GM23338 (cell line): ENCODE results near the gene GPR3. TPM values are rescaled to one million over a fixed set of nuclear protein-coding genes. Genes with fewer than 3 reads are reported as not detected.

Experiments used
- ATAC-seq: fragments of 200-7000 bp; cut with Tn5 transposase; 3 replicates; pipeline ENCODE4 v1.9.1; 2020
- DNase-seq: peaks from one replicate; pipeline ENCODE4 v3.0.0-alpha.2; 2015; ENCODE audit warnings: low spot score
- H2AFZ ChIP-seq: fragments of 200-600 bp; sonication (generic); 2 replicates; pipeline ENCODE4 v1.8.0; 2016; ENCODE audit warnings: antibody characterized with exemption, mild to moderate bottlenecking, moderate library complexity
- H3F3A ChIP-seq: fragments of 200-600 bp; sonication (generic); replicated peaks from 2 replicates; pipeline ENCODE4 v1.8.0; 2017; ENCODE audit warnings: antibody characterized with exemption, mixed run types, low read depth
- H3K27ac ChIP-seq: fragments of 200-600 bp; sonication (generic); 2 replicates; pipeline ENCODE4 v1.6.1; 2016; ENCODE audit warnings: low read depth
- H3K27me3 ChIP-seq: fragments of 200-600 bp; sonication (generic); 2 replicates; pipeline ENCODE4 v1.8.0; 2016; ENCODE audit warnings: mild to moderate bottlenecking, mixed run types, moderate library complexity; ENCODE audit not compliant: insufficient read depth
- H3K36me3 ChIP-seq: fragments of 200-600 bp; sonication (generic); 2 replicates; pipeline ENCODE4 v1.8.0; 2016; ENCODE audit warnings: mild to moderate bottlenecking; ENCODE audit not compliant: insufficient read depth
- H3K4me1 ChIP-seq: fragments of 200-600 bp; sonication (generic); 2 replicates; pipeline ENCODE4 v1.8.0; 2016; ENCODE audit warnings: mild to moderate bottlenecking, moderate library complexity; ENCODE audit not compliant: insufficient read depth
- H3K4me2 ChIP-seq: fragments of 200-600 bp; sonication (generic); 2 replicates; pipeline ENCODE4 v1.7.1; 2017; ENCODE audit warnings: mixed run types
- H3K4me3 ChIP-seq: fragments of 200-600 bp; sonication (generic); 2 replicates; pipeline ENCODE4 v1.6.1; 2016; ENCODE audit warnings: mixed run types
- H3K79me2 ChIP-seq: fragments of 200-600 bp; sonication (generic); replicated peaks from 2 replicates; pipeline ENCODE4 v1.8.0; 2017; ENCODE audit warnings: mild to moderate bottlenecking; ENCODE audit not compliant: insufficient read depth
- H3K9me2 ChIP-seq: fragments of 200-600 bp; sonication (generic); 2 replicates; pipeline ENCODE4 v1.8.0; 2017; ENCODE audit not compliant: insufficient read depth
- H4K20me1 ChIP-seq: fragments of 200-600 bp; sonication (generic); replicated peaks from 2 replicates; pipeline ENCODE4 v1.8.0; 2017; ENCODE audit warnings: mild to moderate bottlenecking; ENCODE audit not compliant: insufficient read depth
- H3K27ac Mint-ChIP-seq: 2 replicates; pipeline ENCODE4 v1.8.0; 2020; ENCODE audit warnings: inconsistent platforms, mild to moderate bottlenecking, moderate library complexity, mixed read lengths
- H3K27me3 Mint-ChIP-seq: 3 replicates; pipeline ENCODE4 v1.8.0; 2022; ENCODE audit warnings: low read depth, mild to moderate bottlenecking, moderate library complexity, mixed read lengths, inconsistent platforms; ENCODE audit not compliant: insufficient read depth, poor library complexity
- H3K36me3 Mint-ChIP-seq: 3 replicates; pipeline ENCODE4 v1.8.0; 2021; ENCODE audit warnings: low read depth, mild to moderate bottlenecking, inconsistent platforms, moderate library complexity, mixed read lengths
- H3K4me1 Mint-ChIP-seq: 3 replicates; pipeline ENCODE4 v1.8.0; 2020; ENCODE audit warnings: mild to moderate bottlenecking, inconsistent platforms, mixed read lengths
- H3K4me3 Mint-ChIP-seq: 3 replicates; pipeline ENCODE4 v1.8.0; 2021; ENCODE audit warnings: moderate library complexity, mild to moderate bottlenecking, inconsistent platforms, mixed read lengths
- H3K9me3 Mint-ChIP-seq: 3 replicates; pipeline ENCODE4 v1.8.0; 2020; ENCODE audit warnings: moderate library complexity, mild to moderate bottlenecking, inconsistent platforms, mixed read lengths
- CREB1 ChIP-seq: fragments of 250-450 bp; sonication (Bioruptor Pico); IDR thresholded peaks from 2 replicates; pipeline ENCODE4 v1.5.0; 2020; ENCODE audit warnings: low read depth, mild to moderate bottlenecking, moderate library complexity
- CTCF ChIP-seq, 2 experiments: fragments of 200-600 bp in 1 of 2; sonication (generic) in 1 of 2; conservative IDR thresholded peaks; 2 replicates each; pipeline versions ENCODE4 v1.5.1 to v1.6.1; 2016 to 2017; ENCODE audit warnings: antibody characterized with exemption in 2 of 2, low read depth in 2 of 2, mild to moderate bottlenecking in 2 of 2, moderate library complexity in 1 of 2
- ETS1 ChIP-seq: IDR thresholded peaks from 2 replicates; pipeline ENCODE4 v1.6.1; 2016; ENCODE audit warnings: antibody characterized with exemption
- EZH2 ChIP-seq: fragments of 200-600 bp; sonication (generic); IDR thresholded peaks from one replicate; pipeline ENCODE4 v1.8.0; 2017; ENCODE audit warnings: antibody characterized with exemption, mild to moderate bottlenecking, low read depth; ENCODE audit not compliant: unreplicated experiment
- EZH2phosphoT487 ChIP-seq: fragments of 200-600 bp; sonication (generic); IDR thresholded peaks from one replicate; pipeline ENCODE4 v1.8.1; 2018; ENCODE audit warnings: antibody characterized with exemption; ENCODE audit not compliant: unreplicated experiment
- JUNB ChIP-seq: IDR thresholded peaks from one replicate; pipeline ENCODE4 v1.6.1; 2016; ENCODE audit warnings: antibody characterized with exemption; ENCODE audit not compliant: unreplicated experiment
- NANOG ChIP-seq: IDR thresholded peaks from 2 replicates; pipeline ENCODE4 v1.6.1; 2016; ENCODE audit warnings: antibody characterized with exemption, borderline replicate concordance
- POLR2AphosphoS5 ChIP-seq: IDR thresholded peaks from 2 replicates; pipeline ENCODE4 v1.6.1; 2016; ENCODE audit warnings: antibody characterized with exemption, low read depth
- REST ChIP-seq: IDR thresholded peaks from one replicate; pipeline ENCODE4 v1.6.1; 2018; ENCODE audit warnings: antibody characterized with exemption; ENCODE audit not compliant: unreplicated experiment
- STAT1 ChIP-seq: IDR thresholded peaks from one replicate; pipeline ENCODE4 v1.6.1; 2016; ENCODE audit warnings: antibody characterized with exemption; ENCODE audit not compliant: unreplicated experiment
- ZNF114 ChIP-seq: fragments of 250-450 bp; sonication (Bioruptor Pico); IDR thresholded peaks from 2 replicates; pipeline ENCODE4 v1.5.0; 2020; ENCODE audit warnings: mild to moderate bottlenecking, moderate library complexity
- ZNF331 ChIP-seq: fragments of 250-450 bp; sonication (Bioruptor Pico); IDR thresholded peaks from 2 replicates; pipeline ENCODE4 v1.5.0; 2020; ENCODE audit warnings: low read depth, mild to moderate bottlenecking, moderate library complexity
- ZNF462 ChIP-seq: fragments of 250-450 bp; sonication (Bioruptor Pico); IDR thresholded peaks from 2 replicates; pipeline ENCODE4 v1.5.0; 2020; ENCODE audit warnings: mild to moderate bottlenecking, moderate library complexity
- polyA plus RNA-seq: library from polyadenylated mRNA; unstranded; fragments of >200 nt; fragmentation: Nextera tagmentation; extraction: Ambion mirVana; gene quantifications from 2 replicates; pipeline ENCODE4 v1.2.1, GENCODE V29; 2016
- total RNA-seq: library from RNA; depleted of rRNA; stranded (reverse); fragments of >200 nt; shearing (Covaris generic); gene quantifications from 2 replicates; pipeline ENCODE4 v1.2.3, GENCODE V29; 2014

The GPR3 gene
- total and polyA plus RNA-seq, 2 experiments from 2014 or later: 5.9 to 9.1 TPM

GRCh38 chr1:27393641-27394281 lies 1.3 kb downstream of the GPR3 start:
- H3K36me3 ChIP-seq: no peaks in the 10 kb centered on the region
- peak overlapping the region; percentile 94; the same call in 1 of the 2 replicates for H3K4me3 ChIP-seq
- ATAC-seq (no peak), DNase-seq (no peak)
- no peaks in the 10 kb centered on the region for H3K9me2 ChIP-seq
- H3F3A ChIP-seq: peaks cover 7% of the 10 kb centered on the region; the same call in 1 of the 2 replicates
- peak overlapping the region; percentile 92 for H3K4me3 Mint-ChIP-seq
- no peaks in the 10 kb centered on the region for H4K20me1 ChIP-seq
- H3K27ac Mint-ChIP-seq: no peak overlapping the region
- H3K4me1 Mint-ChIP-seq: peaks cover 36% of the 10 kb centered on the region
- H3K36me3 Mint-ChIP-seq: peaks cover 5% of the 10 kb centered on the region; the same call in 1 of the 3 replicates
- H3K4me2 ChIP-seq: peak overlapping the region; percentile 89
- no peak overlapping the region for H2AFZ ChIP-seq
- no peak overlapping the region for H3K27ac ChIP-seq
- H3K4me1 ChIP-seq: peaks cover 19% of the 10 kb centered on the region
- TF ChIP-seq EZH2phosphoT487 (no peak), CTCF (conservative IDR thresholded peaks at IDR 0.05; ENCODE audit: low read depth in 2 of 2) (no peak), ZNF331 (no peak), REST (no peak), ETS1 (no peak), CREB1 (no peak), STAT1 (no peak), POLR2AphosphoS5 (no peak), NANOG (no peak), ZNF114 (CRISPR knock-in tag) (no peak), JUNB (no peak), ZNF462 (no peak), EZH2 (no peak)
- no peaks in the 10 kb centered on the region for H3K79me2 ChIP-seq
- H3K27me3 Mint-ChIP-seq: peaks cover 33% of the 10 kb centered on the region
- peaks cover under 1% of the 10 kb centered on the region; the same call in 1 of the 3 replicates for H3K9me3 Mint-ChIP-seq
- no peaks in the 10 kb centered on the region for H3K27me3 ChIP-seq
